ENCODE measurements around the gene LCAT. TPM values are rescaled to one million over a fixed set of nuclear protein-coding genes. Genes with fewer than 3 reads are reported as not detected.

The LCAT gene
- total and polyA plus RNA-seq, 8 donors = 10.1 to 20.7 (median 17.6) TPM

DNA sequence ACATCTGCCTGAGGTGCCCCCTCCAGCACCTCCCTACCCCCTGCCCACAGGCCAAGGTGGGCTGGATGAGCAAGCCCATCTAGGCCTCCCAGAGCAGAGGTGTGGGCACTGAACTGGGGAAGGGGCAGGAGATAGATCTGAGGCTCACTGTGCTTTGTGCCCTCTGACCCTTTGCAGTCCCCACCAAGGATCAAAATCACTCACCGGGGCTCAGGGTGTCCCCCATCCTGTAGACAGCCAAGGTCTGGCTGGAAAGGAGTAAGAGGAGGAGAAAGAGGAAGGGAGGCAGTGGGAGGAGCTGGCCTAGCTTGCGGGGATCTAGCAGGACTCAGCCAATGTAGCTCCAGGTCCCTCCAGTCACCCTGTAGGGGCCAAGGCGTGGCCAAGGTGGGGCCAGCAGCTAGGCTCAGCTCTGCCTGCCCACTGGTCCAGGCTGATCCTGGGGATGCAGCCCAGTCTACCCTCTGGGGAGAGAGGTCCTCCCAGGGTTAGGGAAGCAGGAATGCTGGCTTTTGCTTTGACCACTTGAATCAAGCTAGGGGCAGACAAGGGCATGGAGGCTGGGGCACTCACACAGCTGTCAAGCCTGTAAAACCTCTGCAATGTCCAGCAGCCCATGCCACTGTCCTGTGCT is 22.7 kb upstream of the LCAT start:
- peak overlapping the region; percentile 74 to 98 (median 86) for H3K4me3 ChIP-seq
- H3K27ac ChIP-seq = peak overlapping the region in 4 of 5 donors; percentile 93 to 98 (median 96)
- no peaks in the 10 kb centered on the region for H3K9me3 ChIP-seq
- DNase-seq = no peak
- TF ChIP-seq, protein P1, sequence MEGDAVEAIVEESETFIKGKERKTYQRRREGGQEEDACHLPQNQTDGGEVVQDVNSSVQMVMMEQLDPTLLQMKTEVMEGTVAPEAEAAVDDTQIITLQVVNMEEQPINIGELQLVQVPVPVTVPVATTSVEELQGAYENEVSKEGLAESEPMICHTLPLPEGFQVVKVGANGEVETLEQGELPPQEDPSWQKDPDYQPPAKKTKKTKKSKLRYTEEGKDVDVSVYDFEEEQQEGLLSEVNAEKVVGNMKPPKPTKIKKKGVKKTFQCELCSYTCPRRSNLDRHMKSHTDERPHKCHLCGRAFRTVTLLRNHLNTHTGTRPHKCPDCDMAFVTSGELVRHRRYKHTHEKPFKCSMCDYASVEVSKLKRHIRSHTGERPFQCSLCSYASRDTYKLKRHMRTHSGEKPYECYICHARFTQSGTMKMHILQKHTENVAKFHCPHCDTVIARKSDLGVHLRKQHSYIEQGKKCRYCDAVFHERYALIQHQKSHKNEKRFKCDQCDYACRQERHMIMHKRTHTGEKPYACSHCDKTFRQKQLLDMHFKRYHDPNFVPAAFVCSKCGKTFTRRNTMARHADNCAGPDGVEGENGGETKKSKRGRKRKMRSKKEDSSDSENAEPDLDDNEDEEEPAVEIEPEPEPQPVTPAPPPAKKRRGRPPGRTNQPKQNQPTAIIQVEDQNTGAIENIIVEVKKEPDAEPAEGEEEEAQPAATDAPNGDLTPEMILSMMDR (IDR thresholded peaks at IDR 0.05) = no peak
- 56 to 76% (median 62%) methylated on average over 3 of the region's 3 CpGs for WGBS, 5 donors
- H3K4me1 ChIP-seq = peaks cover 54 to 71% (median 63%) of the 10 kb centered on the region in 4 donors
- H3K36me3 ChIP-seq = peaks cover 15 to 19% (median 17%) of the 10 kb centered on the region in 4 donors
- no peaks in the 10 kb centered on the region for H3K27me3 ChIP-seq
- intact Hi-C loops (cut with DNase I; ENCODE audit: low total_unique reads) = no loop called here

DNA sequence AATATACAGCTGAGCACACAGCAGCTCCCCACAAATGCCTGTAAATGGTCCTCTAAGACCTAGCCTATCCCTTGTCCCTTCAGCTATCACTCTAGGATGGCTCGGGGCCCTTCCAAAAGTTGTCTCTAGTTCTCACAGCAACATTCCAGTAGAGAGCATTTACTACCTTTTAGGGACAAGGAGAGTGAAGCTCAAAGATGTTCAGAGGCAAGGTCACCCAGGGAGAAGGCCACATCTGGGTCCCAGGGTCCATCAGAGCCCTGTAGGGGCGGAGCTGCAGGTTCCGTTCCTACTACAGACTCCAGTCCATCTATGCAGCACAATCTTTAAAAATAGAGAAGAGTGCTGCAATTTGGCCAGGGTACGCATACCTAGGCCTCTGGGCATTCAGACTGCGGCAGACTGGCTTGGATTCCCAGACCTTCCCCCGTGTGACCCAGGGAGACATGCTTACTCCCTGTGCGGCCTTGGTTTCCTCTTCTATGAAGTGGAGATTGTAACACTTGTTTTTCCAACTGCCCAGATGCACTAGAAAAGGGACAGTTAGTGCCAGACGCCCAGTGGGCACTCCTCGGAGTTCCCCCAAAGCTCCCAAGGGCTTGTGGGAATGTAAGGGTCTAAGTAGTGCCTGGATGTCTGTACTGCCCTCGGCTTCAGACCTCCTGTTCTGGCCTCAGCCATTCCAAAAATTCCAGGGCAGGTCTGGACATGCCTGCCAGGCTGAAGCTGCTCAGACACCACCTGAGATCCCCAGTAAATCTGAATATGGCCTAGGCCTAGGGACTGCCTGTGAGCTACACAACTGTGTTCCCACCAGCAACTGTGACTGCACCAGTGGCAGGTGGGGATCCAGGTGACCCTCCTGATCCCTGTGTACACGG is 22.0 kb upstream of the LCAT start:
- WGBS, 5 donors = 59 to 90% (median 74%) methylated on average over 10 to 11 of the region's 11 CpGs
- DNase-seq = no peak
- Histone ChIP-seq H3K27me3 (no peaks in the 10 kb centered on the region), H3K36me3 (peaks cover 20 to 26% (median 25%) of the 10 kb centered on the region in 4 donors), H3K27ac (peak overlapping the region in 4 of 5 donors; percentile 93 to 98 (median 96)), H3K4me3 (peak overlapping the region; percentile 74 to 98 (median 86)), H3K9me3 (no peaks in the 10 kb centered on the region), H3K4me1 (peaks cover 57 to 77% (median 70%) of the 10 kb centered on the region in 4 donors)
- intact Hi-C loops (cut with DNase I; ENCODE audit: low total_unique reads) = no loop called here
- no peak for TF ChIP-seq POLR2A (IDR thresholded peaks at IDR 0.05)

DNA sequence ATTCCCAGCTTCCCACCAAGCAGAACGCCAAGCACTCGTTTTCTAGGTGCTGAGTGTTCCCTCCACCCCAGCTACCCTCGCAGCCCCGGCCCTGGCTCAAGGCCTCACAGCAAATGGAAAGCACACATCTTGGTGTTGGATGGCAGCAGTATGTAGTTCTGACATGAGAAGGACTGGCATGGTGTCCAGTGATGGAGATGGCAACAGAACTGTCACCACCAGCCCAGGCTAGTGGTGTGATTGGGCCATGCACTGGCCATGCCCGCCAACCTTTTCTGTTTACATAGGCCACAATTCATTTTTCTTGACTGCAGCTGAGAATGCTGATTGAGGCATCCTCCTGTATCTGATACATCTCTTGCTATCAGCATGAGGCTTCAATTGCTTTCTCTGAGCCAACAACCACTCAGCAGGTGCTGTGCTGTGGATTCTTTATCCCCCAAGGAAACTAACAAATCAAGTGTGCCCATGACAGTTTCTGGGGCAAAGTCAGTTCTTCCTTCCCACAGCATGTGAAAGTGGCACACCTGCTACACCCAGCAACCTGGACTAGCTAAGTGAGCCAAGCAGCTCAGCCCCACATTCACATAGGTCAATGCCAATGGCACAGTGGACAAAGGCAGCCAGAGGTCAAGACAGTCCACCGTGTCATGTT is 20.7 kb upstream of the LCAT start:
- no peak for DNase-seq
- Histone ChIP-seq H3K27ac (peak overlapping the region in 3 of 5 donors; percentile 46 to 72 (median 59)), H3K27me3 (no peaks in the 10 kb centered on the region), H3K9me3 (no peaks in the 10 kb centered on the region), H3K36me3 (peaks cover 30 to 39% (median 37%) of the 10 kb centered on the region in 4 donors), H3K4me3 (no peak overlapping the region), H3K4me1 (peaks cover 66 to 89% (median 81%) of the 10 kb centered on the region in 4 donors)
- whole genome bisulfite sequencing, 5 donors = 85 to 92% (median 90%) methylated on average over 6 of the region's 6 CpGs
- intact Hi-C loops (cut with DNase I; ENCODE audit: low total_unique reads) = no loop called here
- no peak for TF ChIP-seq POLR2AphosphoS5 (IDR thresholded peaks at IDR 0.05)
- no peak for TF ChIP-seq POLR2A (IDR thresholded peaks at IDR 0.05)
- TF ChIP-seq, protein P1 (IDR thresholded peaks at IDR 0.05) = no peak
- TF ChIP-seq EP300 (IDR thresholded peaks at IDR 0.05) = no peak

DNA sequence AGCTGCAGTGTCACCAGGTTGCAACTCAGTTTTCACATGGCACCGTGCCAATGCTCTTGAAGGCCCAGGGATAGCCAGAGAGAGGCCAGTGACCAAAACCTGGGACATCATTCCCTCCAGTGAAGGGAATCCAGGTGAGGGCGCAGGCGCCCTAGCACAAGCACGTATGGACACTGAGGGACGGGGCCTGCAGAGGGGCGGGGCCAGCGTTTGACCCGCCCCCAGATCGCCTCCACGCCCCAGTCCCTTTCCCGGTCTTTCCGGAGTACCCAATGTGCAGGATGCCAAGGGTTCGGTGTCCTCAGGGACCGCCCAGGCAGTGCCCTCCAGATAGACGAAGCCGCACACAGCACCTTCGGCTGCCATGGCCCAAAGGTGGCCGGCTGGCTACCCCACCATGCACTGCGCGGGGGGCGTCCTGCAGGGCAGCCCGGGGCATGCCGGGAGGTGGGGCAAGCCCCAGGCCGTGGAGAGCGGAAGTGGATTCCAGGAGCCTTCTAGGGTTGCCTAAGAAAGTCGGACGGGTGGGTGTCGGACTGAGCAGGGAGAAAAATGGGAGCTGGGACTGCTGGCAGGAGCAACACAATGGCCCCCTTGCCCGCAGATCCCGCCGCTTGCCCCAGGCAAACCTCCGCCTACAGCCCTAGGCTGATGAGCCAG is 19.9 kb upstream of the LCAT start:
- intact Hi-C loops (cut with DNase I; ENCODE audit: low total_unique reads) = no loop called here
- 47 to 84% (median 54%) methylated on average over 9 to 32 of the region's 32 CpGs for WGBS, 5 donors
- DNase-seq = peak; percentile 34 to 83

More for the DNA sequence above, 19.9 kb upstream of the LCAT start:
- Histone ChIP-seq H3K27ac (peak overlapping the region; percentile 25 to 72 (median 46)), H3K4me3 (no peak overlapping the region), H3K27me3 (no peaks in the 10 kb centered on the region), H3K4me1 (peaks cover 70 to 90% (median 81%) of the 10 kb centered on the region in 4 donors), H3K36me3 (peaks cover 30 to 48% (median 45%) of the 10 kb centered on the region in 4 donors), H3K9me3 (no peaks in the 10 kb centered on the region)
- no peak for TF ChIP-seq EP300 (IDR thresholded peaks at IDR 0.05)
- TF ChIP-seq, protein P1 (IDR thresholded peaks at IDR 0.05) = no peak
- TF ChIP-seq POLR2AphosphoS5 (IDR thresholded peaks at IDR 0.05) = no peak
- TF ChIP-seq POLR2A (IDR thresholded peaks at IDR 0.05) = no peak

Data from stomach (tissue), 9 donors.